WTC11 (cell line): ENCODE results near the gene OGG1. TPM values are rescaled to one million over a fixed set of nuclear protein-coding genes. Genes with fewer than 3 reads are reported as not detected.
A peak's percentile ranks its signal among the peaks of the same experiment; 100 is the strongest.

Experiments
- ATAC-seq: fragments of 200-7000 bp; cut with Tn5 transposase; 2 replicates; pipeline ENCODE4 v1.10.0; 2021; ENCODE audit warnings: mild to moderate bottlenecking, moderate library complexity
- CTCF ChIA-PET: fragments of 300-600 bp; sonication (Branson Sonifier 250); formaldehyde crosslinking; loops from one replicate; lab custom pipeline; 2021; ENCODE audit warnings: antibody characterized with exemption; lab: Charles Lee
- POLR2A ChIA-PET: fragments of 350-600 bp; sonication (Branson Sonifier 250); formaldehyde crosslinking; loops from one replicate; lab custom pipeline; 2021; ENCODE audit warnings: antibody characterized with exemption; lab: Charles Lee
- DNase-seq: peaks from one replicate; pipeline ENCODE4 v3.0.0; 2021; ENCODE audit warnings: low spot score
- H3K27ac Mint-ChIP-seq: 2 replicates; pipeline ENCODE4 v1.8.0; 2021; ENCODE audit warnings: mixed read lengths
- H3K27me3 Mint-ChIP-seq: 2 replicates; pipeline ENCODE4 v1.8.0; 2021; ENCODE audit warnings: low read depth, mild to moderate bottlenecking, moderate library complexity, mixed read lengths
- H3K36me3 Mint-ChIP-seq: 2 replicates; pipeline ENCODE4 v1.8.0; 2021; ENCODE audit warnings: mixed read lengths
- H3K4me1 Mint-ChIP-seq: 2 replicates; pipeline ENCODE4 v1.8.0; 2022; ENCODE audit warnings: mixed read lengths
- H3K4me3 Mint-ChIP-seq: 2 replicates; pipeline ENCODE4 v1.8.0; 2021; ENCODE audit warnings: mild to moderate bottlenecking, moderate library complexity, mixed read lengths
- H3K9me3 Mint-ChIP-seq: 2 replicates; pipeline ENCODE4 v1.8.0; 2021; ENCODE audit warnings: mixed read lengths
- AFF4 ChIP-seq: sonication (generic); formaldehyde crosslinking; IDR thresholded peaks from 2 replicates; pipeline ENCODE4 v1.8.1; 2023; ENCODE audit warnings: mild to moderate bottlenecking, missing genetic modification reagents, borderline replicate concordance
- AR ChIP-seq: fragments of 250-450 bp; sonication (Bioruptor Pico); IDR thresholded peaks from 2 replicates; pipeline ENCODE4 v1.9.0; 2021; ENCODE audit warnings: mild to moderate bottlenecking
- ATF1 ChIP-seq: sonication (generic); formaldehyde crosslinking; IDR thresholded peaks from 2 replicates; pipeline ENCODE4 v1.8.1; 2023; ENCODE audit warnings: mild to moderate bottlenecking, moderate library complexity, missing genetic modification reagents
- ATF6 ChIP-seq: sonication (generic); formaldehyde crosslinking; IDR thresholded peaks from 2 replicates; pipeline ENCODE4 v1.8.1; 2023; ENCODE audit warnings: mild to moderate bottlenecking, missing genetic modification reagents
- CBFB ChIP-seq: sonication (generic); formaldehyde crosslinking; IDR thresholded peaks from 2 replicates; pipeline ENCODE4 v1.8.1; 2022; ENCODE audit warnings: mild to moderate bottlenecking, low read depth, missing genetic modification reagents
- CTCF ChIP-seq: fragments of 200-600 bp; IDR thresholded peaks from 2 replicates; pipeline ENCODE4 v1.8.0; 2022; ENCODE audit warnings: antibody characterized with exemption
- ELF4 ChIP-seq: sonication (generic); formaldehyde crosslinking; IDR thresholded peaks from 2 replicates; pipeline ENCODE4 v1.8.1; 2022; ENCODE audit warnings: low read depth, mild to moderate bottlenecking, moderate library complexity, missing genetic modification reagents
- ERG ChIP-seq: fragments of 250-450 bp; sonication (Bioruptor Pico); IDR thresholded peaks from 2 replicates; pipeline ENCODE4 v1.8.0; 2021; ENCODE audit warnings: mild to moderate bottlenecking
- FOXK1 ChIP-seq: sonication (generic); formaldehyde crosslinking; IDR thresholded peaks from 2 replicates; pipeline ENCODE4 v1.8.0; 2022; ENCODE audit warnings: mild to moderate bottlenecking, moderate library complexity, missing genetic modification reagents
- NFATC4 ChIP-seq: fragments of 250-450 bp; sonication (Bioruptor Pico); IDR thresholded peaks from 2 replicates; pipeline ENCODE4 v1.9.0; 2021; ENCODE audit warnings: mild to moderate bottlenecking
- OVOL2 ChIP-seq: fragments of 250-450 bp; sonication (Bioruptor Pico); IDR thresholded peaks from 2 replicates; pipeline ENCODE4 v1.9.0; 2021; ENCODE audit warnings: mild to moderate bottlenecking, borderline replicate concordance
- SMAD3 ChIP-seq: sonication (generic); formaldehyde crosslinking; IDR thresholded peaks from 2 replicates; pipeline ENCODE4 v1.8.0; 2022; ENCODE audit warnings: missing genetic modification reagents, mild to moderate bottlenecking, borderline replicate concordance
- ZBTB21 ChIP-seq: sonication (generic); formaldehyde crosslinking; IDR thresholded peaks from 2 replicates; pipeline ENCODE4 v1.8.1; 2023; ENCODE audit warnings: mild to moderate bottlenecking, missing genetic modification reagents, borderline replicate concordance
- ZNF121 ChIP-seq: sonication (generic); formaldehyde crosslinking; IDR thresholded peaks from 2 replicates; pipeline ENCODE4 v1.8.0; 2023; ENCODE audit warnings: missing genetic modification reagents
- ZNF138 ChIP-seq: sonication (generic); formaldehyde crosslinking; conservative IDR thresholded peaks from 2 replicates; pipeline ENCODE4 v1.8.1; 2022; ENCODE audit warnings: mild to moderate bottlenecking, moderate library complexity, missing genetic modification reagents
- ZNF219 ChIP-seq: sonication (generic); formaldehyde crosslinking; IDR thresholded peaks from 2 replicates; pipeline ENCODE4 v1.8.0; 2023; ENCODE audit warnings: missing genetic modification reagents, mild to moderate bottlenecking, borderline replicate concordance
- ZNF317 ChIP-seq: sonication (generic); formaldehyde crosslinking; IDR thresholded peaks from 2 replicates; pipeline ENCODE4 v1.8.1; 2023; ENCODE audit warnings: low read depth, mild to moderate bottlenecking, moderate library complexity, missing genetic modification reagents, borderline replicate concordance
- ZNF396 ChIP-seq: fragments of 250-450 bp; sonication (Bioruptor Pico); IDR thresholded peaks from 2 replicates; pipeline ENCODE4 v1.8.0; 2021; ENCODE audit warnings: mild to moderate bottlenecking, moderate library complexity, borderline replicate concordance
- total RNA-seq: library from RNA; stranded (reverse); gene quantifications from 3 replicates; pipeline ENCODE4 v1.2.3, GENCODE V29; 2021

OGG1 gene
- total RNA-seq, 1 experiment from 2014 or later, result 27.3 TPM

- CTCF ChIA-PET, result interaction anchor here (0.5 to 8.6 kb wide), 8 partner anchors 17 to 547 kb away, joined by 3 to 162 read pairs (median 5); partner anchors contain the start of genes CAMK1 and OGG1
Observed at GRCh38 chr3:9732080-9732739, 17.5 kb upstream of the OGG1 start.

GRCh38 chr3:9732740-9733115 lies 17.0 kb upstream of the OGG1 start:
- H3K9me3 Mint-ChIP-seq, result no peaks in the 10 kb centered on the region
- ChIA-PET POLR2A (interaction anchor here (0.7 to 3.1 kb wide), 3 partner anchors 17 to 235 kb away, joined by 3 to 14 read pairs (median 3); partner anchors contain the start of gene OGG1), CTCF (interaction anchor here (0.5 to 8.6 kb wide), 7 partner anchors 16 to 546 kb away, joined by 3 to 162 read pairs (median 5); partner anchors contain the start of genes CAMK1 and OGG1)
- ATAC-seq (no peak), DNase-seq (no peak)
- no peaks in the 10 kb centered on the region for H3K27me3 Mint-ChIP-seq
- peak overlapping the region; percentile 31; the same call in 1 of the 2 replicates for H3K27ac Mint-ChIP-seq
- H3K4me1 Mint-ChIP-seq, result peaks cover 18% of the 10 kb centered on the region
- peaks cover 27% of the 10 kb centered on the region for H3K36me3 Mint-ChIP-seq
- H3K4me3 Mint-ChIP-seq, result peak overlapping the region; percentile 91
- TF ChIP-seq ELF4 (CRISPR knock-in tag) (no peak), ATF6 (no peak), ZNF121 (CRISPR knock-in tag) (no peak), AR (CRISPR knock-in tag) (no peak), OVOL2 (CRISPR knock-in tag) (no peak), ZNF317 (CRISPR knock-in tag) (no peak), CTCF (no peak), ZNF138 (no peak), SMAD3 (CRISPR knock-in tag) (no peak)

More at GRCh38 chr3:9732080-9732739, 17.5 kb upstream of the OGG1 start:
- H3K27ac Mint-ChIP-seq, result peak overlapping the region; percentile 31; the same call in 1 of the 2 replicates
- H3K4me1 Mint-ChIP-seq, result peaks cover 18% of the 10 kb centered on the region
- ATAC-seq, result no peak
- H3K9me3 Mint-ChIP-seq, result no peaks in the 10 kb centered on the region
- POLR2A ChIA-PET, result interaction anchor here (1.3 to 3.1 kb wide), 2 partner anchors 17 to 335 kb away, joined by 5 to 14 read pairs; partner anchors contain the start of gene OGG1
- TF ChIP-seq ZBTB21, result no peak
- no peak for TF ChIP-seq ZNF219 (CRISPR knock-in tag)
- TF ChIP-seq ZNF396, result no peak
- no peak for TF ChIP-seq CBFB (CRISPR knock-in tag)
- no peak for TF ChIP-seq FOXK1 (CRISPR knock-in tag)
- no peak for TF ChIP-seq NFATC4 (CRISPR knock-in tag)
- no peak for TF ChIP-seq ERG (CRISPR knock-in tag)
- no peak for TF ChIP-seq ATF1
- TF ChIP-seq AFF4 (CRISPR knock-in tag), result no peak
- TF ChIP-seq ZNF121 (CRISPR knock-in tag), result no peak
- no peaks in the 10 kb centered on the region for H3K27me3 Mint-ChIP-seq
- peak overlapping the region; percentile 91 for H3K4me3 Mint-ChIP-seq
- H3K36me3 Mint-ChIP-seq, result peaks cover 27% of the 10 kb centered on the region
- DNase-seq, result peak; percentile 21
